CD4-positive, alpha-beta T cell treated with Interferon alpha-2 for 1 hour (primary cell): ENCODE results near the gene TENT5C.

ENCODE experiments used
- DNase-seq, 2 donors: peaks; one replicate each; pipeline ENCODE4 v3.0.0-alpha.2; 2020 to 2022

Gene TENT5C

GRCh38 chr1:117636637-117637425 lies 31.0 kb downstream of the TENT5C start:
- DNase-seq, result peak in 1 of 2 donors; percentile 10

- no peak for DNase-seq
Measured at GRCh38 chr1:117638141-117638540, 32.3 kb downstream of the TENT5C start.

GRCh38 chr1:117638759-117639158 lies 32.9 kb downstream of the TENT5C start:
- DNase-seq, result no peak

- no peak for DNase-seq
Measured at GRCh38 chr1:117639741-117640140, 33.9 kb downstream of the TENT5C start.

GRCh38 chr1:117641536-117641935 lies 35.7 kb downstream of the TENT5C start:
- no peak for DNase-seq

- no peak for DNase-seq
Measured at GRCh38 chr1:117642963-117643362, 37.1 kb downstream of the TENT5C start.

- no peak for DNase-seq
Measured at GRCh38 chr1:117643601-117644000, 37.8 kb downstream of the TENT5C start.

- peak; percentile 41 to 52 for DNase-seq
Measured at GRCh38 chr1:117644696-117645311, 39.0 kb downstream of the TENT5C start.

- no peak for DNase-seq
Measured at GRCh38 chr1:117645343-117645742, 39.5 kb downstream of the TENT5C start.

- no peak for DNase-seq
Measured at GRCh38 chr1:117646007-117646811, 40.4 kb downstream of the TENT5C start.

GRCh38 chr1:117646956-117647355 lies 41.1 kb downstream of the TENT5C start:
- DNase-seq, result no peak

- DNase-seq, result no peak
Measured at GRCh38 chr1:117648015-117648414, 42.2 kb downstream of the TENT5C start.

- no peak for DNase-seq
Measured at GRCh38 chr1:117650840-117651568, 45.2 kb downstream of the TENT5C start.

GRCh38 chr1:117651616-117652015 lies 45.8 kb downstream of the TENT5C start:
- DNase-seq, result no peak

- DNase-seq, result no peak
Measured at GRCh38 chr1:117652421-117652820, 46.6 kb downstream of the TENT5C start.

- DNase-seq, result no peak
Measured at GRCh38 chr1:117653195-117653594, 47.3 kb downstream of the TENT5C start.

- peak in 1 of 2 donors; percentile 45 for DNase-seq
Measured at GRCh38 chr1:117653732-117654492, 48.1 kb downstream of the TENT5C start.

GRCh38 chr1:117654493-117655219 lies 48.8 kb downstream of the TENT5C start:
- DNase-seq, result peak; percentile 31 to 48

- DNase-seq, result no peak
Measured at GRCh38 chr1:117655220-117655577, 49.4 kb downstream of the TENT5C start.

GRCh38 chr1:117656202-117656641 lies 50.4 kb downstream of the TENT5C start:
- DNase-seq, result peak; percentile 81 to 86

GRCh38 chr1:117657031-117657430 lies 51.2 kb downstream of the TENT5C start:
- DNase-seq, result peak in 1 of 2 donors; percentile 25
